Endothelial cell of coronary artery (primary cell): ENCODE measurements around the gene GK2. TPM values are rescaled to one million over a fixed set of nuclear protein-coding genes. Genes with fewer than 3 reads are reported as not detected.

Experiments used
- total RNA-seq: library from RNA; depleted of rRNA; stranded (reverse); fragments of >200 nt; gene quantifications from 2 replicates; pipeline ENCODE4 v1.2.3, GENCODE V29; 2014

Gene GK2
- total RNA-seq, result not detected in 2 replicates

GRCh38 chr4:79408063-79408462 lies at the start of gene GK2:
Gene GK2, minus strand, starts transcription at chr4:79408228. Its CDS starts 28 bp downstream, at chr4:79408200.

Other genes starting within 250 kb of the GK2 start
- not detected in 2 replicates for gene NAA11, start 82.2 kb downstream of the GK2 start, total RNA-seq